ENCODE measurements around the gene SERPINA4.

- no peak for TF ChIP-seq POLR2A (IDR thresholded peaks at IDR 0.05; ENCODE audit: low read depth)
- TF ChIP-seq, protein P1, sequence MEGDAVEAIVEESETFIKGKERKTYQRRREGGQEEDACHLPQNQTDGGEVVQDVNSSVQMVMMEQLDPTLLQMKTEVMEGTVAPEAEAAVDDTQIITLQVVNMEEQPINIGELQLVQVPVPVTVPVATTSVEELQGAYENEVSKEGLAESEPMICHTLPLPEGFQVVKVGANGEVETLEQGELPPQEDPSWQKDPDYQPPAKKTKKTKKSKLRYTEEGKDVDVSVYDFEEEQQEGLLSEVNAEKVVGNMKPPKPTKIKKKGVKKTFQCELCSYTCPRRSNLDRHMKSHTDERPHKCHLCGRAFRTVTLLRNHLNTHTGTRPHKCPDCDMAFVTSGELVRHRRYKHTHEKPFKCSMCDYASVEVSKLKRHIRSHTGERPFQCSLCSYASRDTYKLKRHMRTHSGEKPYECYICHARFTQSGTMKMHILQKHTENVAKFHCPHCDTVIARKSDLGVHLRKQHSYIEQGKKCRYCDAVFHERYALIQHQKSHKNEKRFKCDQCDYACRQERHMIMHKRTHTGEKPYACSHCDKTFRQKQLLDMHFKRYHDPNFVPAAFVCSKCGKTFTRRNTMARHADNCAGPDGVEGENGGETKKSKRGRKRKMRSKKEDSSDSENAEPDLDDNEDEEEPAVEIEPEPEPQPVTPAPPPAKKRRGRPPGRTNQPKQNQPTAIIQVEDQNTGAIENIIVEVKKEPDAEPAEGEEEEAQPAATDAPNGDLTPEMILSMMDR (IDR thresholded peaks at IDR 0.05), result no peak
Measured at GRCh38 chr14:94596361-94596760, 35.1 kb downstream of the SERPINA4 start.

Measured in esophagus muscularis mucosa (tissue), 3 donors.